Stimulated activated naive CD8-positive, alpha-beta T cell treated with anti-CD3 and anti-CD28 coated beads, Interleukin-15, Interleukin-2, amounts not matched to agents 100 U/mL and 50 U/mL, for 24 hours (primary cell): Measurements from ENCODE around the gene DAPK2.

Source experiments
- ATAC-seq: fragments of 150-1000 bp; cut with Tn5 transposase; one replicate; pipeline ENCODE4 v1.10.0; 2021
- DNase-seq: peaks from one replicate; pipeline ENCODE4 v3.0.0; 2021

DAPK2 gene

DNA sequence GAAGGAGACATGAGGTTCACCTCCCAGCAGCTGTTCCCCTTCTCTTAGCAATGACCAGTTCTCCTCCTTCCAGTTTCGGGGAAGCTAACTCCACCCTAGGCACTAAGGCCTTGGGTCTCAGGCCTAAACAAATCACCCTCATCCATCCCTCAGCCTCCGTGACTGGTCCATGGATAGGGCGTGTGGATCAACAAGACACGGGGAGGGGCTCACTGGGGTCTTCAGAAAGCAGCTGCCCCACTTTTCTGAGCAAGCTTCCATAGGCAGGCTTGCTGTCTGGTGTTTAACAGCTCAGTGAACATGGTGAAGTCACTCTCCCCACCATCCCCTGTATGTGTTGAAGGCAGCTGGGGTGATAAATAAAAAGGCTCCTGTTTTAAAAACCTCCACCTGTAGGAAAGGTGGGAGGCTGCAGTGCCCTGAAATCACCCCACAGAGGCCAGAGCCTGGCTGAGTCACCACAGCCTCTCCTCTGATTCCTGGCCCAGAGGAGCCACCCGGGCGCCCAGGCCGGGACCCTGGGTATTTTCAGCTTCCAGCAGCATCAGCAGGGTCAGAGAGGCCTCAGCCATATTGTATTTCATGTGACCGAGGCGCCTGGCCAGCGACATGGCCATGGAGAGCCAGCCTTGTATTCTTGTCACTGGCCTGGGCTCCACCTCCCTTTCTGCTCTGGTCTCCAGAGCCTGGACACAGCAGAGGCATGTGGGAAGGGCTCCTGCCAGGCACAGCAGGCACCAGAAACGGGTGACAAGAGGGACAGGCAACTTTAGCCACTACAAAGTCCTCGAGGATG is 152.2 kb downstream of the DAPK2 start:
- DNase-seq (no peak), ATAC-seq (no peak)

DNA sequence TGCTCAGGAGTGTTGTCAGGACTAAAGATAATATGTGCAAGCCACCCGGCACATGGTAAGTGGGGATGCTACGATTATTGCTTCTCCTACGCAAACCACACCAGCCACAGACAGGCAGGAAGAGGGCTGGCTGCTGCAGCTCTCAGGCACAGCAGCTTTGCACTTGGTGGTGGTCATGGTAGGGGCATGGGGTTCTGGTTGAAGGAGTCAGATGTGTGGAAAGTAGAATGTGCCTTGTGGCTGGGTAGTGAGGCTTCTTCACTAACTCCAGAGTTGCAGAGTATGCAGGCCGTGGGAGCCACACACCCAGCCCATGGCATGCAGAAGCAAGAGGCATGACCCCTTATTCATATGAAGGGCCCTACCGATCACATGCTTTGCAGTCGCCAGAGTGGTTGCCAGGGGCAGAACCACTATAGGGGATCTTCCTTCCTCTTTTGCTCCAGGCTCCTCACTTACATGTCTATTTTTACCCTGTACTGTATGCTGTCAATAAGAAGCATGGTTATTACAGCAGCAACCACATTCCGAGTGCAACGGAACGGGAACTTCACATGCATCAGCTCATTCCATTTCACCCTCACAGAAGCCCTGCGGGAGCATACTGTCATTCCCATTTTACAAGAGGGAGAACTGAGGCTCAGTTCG is 153.4 kb downstream of the DAPK2 start:
- DNase-seq: peak; percentile 83

DNA sequence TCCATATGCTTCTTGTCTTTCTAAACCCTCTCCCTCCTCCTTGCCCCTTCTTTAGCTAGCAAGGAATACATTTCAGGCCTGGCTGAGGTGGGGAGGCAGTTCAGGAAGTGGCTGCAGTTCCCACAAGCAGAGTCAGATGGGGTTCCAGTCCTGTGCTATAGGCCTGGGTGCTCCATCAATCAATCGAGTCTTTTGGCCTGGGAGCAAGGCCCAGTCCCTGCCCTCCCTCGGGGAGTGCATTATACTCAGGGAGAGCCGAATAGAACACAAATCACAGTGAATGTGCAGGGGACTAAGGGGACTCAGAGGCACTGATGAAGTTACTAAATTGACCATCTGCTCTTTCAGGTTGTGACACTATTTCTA is 154.5 kb downstream of the DAPK2 start:
- DNase-seq (no peak), ATAC-seq (no peak)

More for the DNA sequence above, 153.4 kb downstream of the DAPK2 start:
- ATAC-seq: peak; percentile 86

DNA sequence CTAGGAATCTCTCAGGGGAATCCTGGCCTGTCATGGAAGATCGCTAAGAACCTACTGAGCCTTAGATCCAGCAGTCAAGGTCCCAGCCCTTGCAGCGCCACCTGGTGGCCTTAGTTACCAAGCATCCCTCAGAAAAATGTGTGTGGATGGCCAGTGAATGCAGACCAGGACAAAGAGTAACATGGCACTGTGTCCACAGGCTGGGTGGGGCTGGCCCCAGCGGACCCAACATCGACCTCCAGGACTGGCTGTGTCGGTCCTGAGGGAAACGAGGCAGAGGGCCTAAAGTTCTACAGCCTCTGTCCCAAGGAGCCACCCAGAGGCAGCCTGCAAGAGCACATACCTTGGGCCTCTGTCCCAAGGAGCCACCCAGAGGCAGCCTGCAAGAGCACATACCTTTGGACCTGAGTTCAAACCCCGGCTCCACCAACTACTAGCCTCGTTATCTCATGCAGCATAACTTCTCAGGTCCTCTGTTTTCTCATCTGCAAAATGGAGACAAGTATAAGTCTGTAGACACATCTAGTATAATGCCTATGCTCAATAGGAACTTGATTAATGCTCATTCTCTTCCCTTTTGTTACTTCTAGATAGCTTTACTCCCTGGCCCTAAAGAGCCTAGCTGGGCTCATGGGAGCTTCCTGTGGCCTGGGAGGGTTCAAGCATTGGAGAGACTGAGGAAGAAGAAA is 155.1 kb downstream of the DAPK2 start:
- peak; percentile 24 for ATAC-seq
- peak; percentile 87 for DNase-seq

DNA sequence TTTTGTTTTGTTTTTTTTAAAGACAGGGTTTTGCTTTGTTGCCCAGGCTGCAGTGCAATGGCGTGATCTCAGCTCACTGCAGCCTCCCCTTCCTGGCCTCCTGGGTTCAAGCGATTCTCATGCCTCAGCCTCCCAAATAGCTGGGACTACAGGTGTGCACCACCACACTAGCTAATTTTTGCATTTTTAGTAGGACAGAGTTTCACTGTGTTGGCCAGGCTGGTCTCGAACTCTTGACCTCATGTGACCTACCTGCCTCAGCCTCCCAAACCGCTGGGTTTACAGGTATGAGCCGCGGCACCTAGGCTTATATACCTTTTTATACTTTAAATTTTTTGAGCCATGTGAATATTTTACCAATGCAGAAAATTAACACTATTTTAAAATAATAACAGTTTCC is 155.7 kb downstream of the DAPK2 start:
- no peak for ATAC-seq
- no peak for DNase-seq

DNA sequence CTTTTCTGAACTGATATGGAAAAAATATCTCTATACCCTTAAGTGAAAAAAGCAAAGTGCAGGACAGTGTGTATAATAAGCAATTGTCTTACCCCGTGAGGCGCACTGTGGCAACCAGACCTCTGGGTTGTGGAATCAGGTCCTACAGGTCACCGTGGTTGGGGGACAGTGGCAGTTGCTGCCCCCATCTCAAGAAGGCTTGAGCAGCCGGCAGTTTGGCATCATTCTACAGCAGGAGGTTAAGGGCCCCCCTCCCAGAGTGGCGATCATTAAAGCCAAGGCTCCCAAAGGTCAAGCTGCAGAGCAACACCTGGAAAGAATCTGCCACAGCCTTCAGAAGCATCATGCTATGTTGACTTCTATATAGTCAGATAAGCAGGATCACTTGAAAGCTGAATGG is 156.5 kb downstream of the DAPK2 start:
- ATAC-seq: no peak
- DNase-seq: no peak

DNA sequence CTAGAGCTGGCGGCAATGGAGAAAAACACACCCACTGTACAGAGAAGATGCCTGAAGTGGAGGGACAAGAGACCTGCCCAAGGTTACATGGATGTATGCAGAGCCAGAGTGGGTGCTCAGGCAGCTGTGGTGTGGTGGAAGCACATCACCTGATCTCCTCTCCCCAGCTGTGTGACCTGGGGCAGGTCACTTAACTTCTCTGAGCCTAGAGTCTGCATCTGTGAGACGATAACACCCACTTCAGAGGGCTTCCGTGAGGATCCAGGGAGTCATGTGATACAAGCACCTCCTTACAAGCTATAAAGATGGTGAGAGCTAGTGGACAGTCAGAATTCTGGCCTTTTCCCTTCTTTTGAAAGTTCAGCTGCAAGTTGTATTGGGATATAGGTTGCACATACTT is 157.5 kb downstream of the DAPK2 start:
- DNase-seq (no peak), ATAC-seq (no peak)

DNA sequence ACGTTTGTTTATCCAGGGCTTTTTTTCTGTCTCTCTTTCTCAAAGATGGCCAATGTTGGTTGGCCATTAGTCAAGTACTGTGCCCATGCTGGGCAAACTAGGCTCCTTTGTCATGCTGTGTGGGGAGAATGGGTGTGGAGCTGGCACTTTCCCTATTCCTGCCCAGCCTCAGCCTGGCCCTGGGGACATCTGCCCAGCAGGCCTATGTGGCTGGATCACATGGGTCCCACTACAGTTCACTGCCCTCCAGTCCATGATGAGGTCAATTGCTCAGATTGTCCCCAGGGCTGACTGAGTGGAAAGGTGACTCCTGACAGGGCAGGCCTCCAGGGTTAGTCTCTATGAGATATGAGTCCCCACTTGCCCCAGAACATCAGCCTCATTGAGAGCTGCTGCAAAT is 158.1 kb downstream of the DAPK2 start:
- DNase-seq (no peak), ATAC-seq (no peak)

DNA sequence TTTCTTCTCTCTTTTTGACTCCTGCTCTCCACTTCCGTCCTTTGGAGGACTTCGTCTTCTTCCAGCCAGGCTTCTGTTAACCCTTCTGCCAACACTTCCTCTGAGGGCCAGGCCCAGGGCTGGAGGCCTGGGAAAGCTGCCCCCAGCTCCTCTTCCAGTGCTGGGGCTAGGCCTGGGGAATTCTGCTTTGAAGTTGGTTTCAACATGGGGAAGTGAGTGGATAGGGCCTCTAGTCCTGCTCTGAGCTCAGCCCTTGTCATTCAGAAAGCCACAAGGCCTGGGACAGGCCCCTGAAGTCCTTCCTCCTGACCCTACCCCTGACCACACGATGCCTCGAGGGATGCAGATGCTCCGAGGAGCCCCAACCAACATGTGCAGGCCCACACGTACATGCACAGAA is 158.7 kb downstream of the DAPK2 start:
- DNase-seq (no peak), ATAC-seq (no peak)

DNA sequence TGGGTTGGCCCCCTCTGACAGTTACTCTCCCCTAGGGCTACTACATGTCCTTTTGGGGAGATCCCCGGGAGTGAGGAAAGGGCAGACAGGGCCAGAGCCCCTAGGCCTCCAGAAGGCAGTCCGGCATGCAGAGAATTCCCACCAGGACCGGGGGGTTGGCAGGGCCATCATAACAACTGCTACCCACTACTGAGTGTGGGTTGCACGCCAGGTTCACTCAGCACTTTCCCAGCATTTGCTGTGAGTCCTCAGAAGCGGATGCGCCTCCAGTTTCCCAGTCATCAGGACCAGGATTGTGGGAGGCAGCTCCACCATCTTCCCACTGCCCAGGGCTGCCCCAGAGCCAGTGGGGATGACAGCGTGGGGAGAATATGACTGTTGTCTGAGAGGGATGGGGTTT is 161.3 kb downstream of the DAPK2 start:
- DNase-seq (no peak), ATAC-seq (no peak)

DNA sequence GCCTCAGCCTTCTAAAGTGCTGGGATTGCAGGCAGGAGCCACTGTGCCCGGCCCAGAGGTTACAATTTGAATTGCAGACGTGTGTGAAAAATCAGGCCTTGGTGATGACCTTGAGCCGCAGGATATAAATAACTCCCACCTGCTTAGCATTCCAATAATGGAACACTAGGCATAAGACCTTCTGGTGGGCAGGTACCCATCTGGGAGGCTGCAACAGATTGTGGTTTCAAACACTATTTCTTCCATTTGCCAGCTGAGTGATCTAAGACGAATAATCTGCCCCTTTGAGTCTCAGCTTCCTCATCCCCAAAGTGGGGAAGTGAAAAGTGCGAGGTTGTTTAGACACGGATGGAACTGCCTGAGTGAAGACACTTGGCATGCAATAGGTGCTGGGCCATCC is 164.9 kb downstream of the DAPK2 start:
- ATAC-seq: no peak
- DNase-seq: no peak

DNA sequence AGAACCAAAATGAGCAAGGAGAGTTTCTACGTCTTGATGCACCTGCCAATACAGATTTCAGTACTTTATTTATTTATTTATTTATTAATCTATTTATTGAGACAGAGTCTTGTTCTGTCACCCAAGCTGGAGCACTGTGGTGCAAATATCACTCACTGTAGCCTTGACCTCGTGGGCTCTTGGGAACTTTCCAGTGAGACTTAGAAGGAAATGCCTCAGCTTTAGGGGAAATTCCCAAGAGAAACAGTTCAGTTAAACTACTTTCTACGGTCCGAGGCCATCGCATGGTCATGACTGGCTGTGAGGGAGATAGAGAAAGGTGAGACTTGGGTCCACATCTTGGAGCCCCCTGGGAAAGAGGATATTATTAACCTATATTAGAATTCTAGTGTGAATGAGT is 165.5 kb downstream of the DAPK2 start:
- ATAC-seq (peak; percentile 48), DNase-seq (no peak)

DNA sequence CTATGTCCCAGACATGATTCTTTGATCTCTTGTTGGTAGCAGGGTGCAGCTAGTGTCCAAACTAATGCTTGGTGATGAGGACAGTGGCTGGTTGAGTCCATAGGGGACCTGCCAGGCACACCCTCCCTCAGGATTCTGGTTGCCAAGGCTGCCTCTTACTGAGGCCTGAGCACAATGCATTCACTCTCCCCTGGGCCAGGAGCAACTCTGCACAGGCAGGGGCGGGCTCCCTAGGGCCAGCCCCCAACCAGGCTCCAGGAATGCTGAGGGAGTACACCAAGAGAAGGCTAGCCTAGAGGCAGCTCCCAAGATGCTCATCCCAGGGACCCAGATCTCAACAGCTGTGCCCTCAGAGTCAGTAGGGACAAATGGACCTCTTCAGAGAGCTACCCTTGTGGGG is 166.3 kb downstream of the DAPK2 start:
- DNase-seq: no peak
- no peak for ATAC-seq

DNA sequence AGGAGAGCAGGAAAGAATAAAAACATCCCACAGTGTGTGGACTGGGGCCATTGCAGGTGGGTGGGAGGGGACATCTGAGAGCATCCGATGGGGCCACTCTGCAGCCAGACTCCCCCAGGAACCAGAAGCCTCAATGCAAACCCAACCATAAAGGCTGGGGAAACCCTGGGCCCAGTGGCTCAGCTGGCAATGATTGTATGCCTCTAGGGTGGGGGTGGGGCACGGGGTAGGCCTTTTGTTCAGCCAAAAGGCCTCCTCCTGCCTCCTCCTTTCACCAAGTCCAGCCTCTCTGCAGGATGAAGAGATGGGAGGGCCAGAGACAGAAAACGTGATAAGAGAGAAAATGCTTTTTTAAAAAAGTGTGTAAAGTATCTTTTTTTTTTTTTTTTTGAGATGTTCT is 167.1 kb downstream of the DAPK2 start:
- DNase-seq: no peak
- no peak for ATAC-seq

DNA sequence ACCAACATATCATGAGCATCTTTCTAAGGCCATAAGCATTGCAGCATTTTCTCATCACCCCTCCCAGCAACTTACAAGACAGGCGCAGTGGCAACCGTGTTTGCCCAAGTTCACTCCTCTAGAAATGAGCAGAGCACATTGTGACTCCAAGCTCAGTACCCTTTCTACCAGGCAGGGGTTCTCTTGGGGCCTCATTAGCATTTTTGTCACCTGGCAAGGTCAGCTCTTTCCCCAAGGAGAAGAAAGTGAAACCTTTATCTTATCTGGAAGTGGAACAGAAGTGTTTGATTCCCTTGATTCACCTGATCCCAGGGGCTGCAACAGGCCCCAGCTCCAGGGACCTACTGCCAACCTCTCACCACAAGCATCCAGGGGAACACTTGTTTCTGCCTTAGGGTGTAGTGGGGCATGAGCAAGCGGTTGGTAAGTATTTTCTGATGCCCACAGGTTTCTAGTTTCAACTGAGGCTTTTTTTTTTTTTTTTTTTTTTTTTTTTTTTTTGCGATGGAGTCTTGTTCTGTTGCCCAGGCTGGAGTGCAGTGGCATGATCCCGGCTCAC is 168.5 kb downstream of the DAPK2 start:
- ATAC-seq: no peak
- no peak for DNase-seq

DNA sequence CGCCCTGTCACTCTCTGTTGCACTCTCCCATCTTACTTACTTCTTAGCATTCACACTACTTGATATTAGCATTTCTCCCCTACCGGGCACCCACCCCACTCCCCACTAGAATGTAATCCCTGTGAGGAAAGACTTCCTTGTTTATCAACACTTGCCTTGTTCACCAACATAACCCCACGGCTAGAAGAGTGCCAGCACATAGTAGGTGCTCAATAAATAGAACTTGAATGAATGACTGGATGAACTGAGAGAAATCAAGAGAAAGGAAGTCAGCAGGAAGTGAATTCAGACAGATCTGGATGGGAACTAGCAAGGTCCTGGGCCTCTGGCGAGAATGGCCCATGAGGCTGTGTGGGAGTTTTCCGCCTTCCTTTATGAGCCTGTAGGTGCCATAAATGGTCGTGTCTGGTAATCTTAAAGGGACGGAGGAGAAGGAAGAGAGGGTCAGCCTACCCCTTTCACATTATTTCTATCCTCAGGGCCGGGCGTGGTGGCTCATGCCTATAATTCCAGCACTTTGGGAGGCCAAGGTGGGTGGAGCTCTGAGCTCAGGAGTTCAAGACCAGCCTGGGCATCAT is 170.1 kb downstream of the DAPK2 start:
- DNase-seq (no peak), ATAC-seq (no peak)

DNA sequence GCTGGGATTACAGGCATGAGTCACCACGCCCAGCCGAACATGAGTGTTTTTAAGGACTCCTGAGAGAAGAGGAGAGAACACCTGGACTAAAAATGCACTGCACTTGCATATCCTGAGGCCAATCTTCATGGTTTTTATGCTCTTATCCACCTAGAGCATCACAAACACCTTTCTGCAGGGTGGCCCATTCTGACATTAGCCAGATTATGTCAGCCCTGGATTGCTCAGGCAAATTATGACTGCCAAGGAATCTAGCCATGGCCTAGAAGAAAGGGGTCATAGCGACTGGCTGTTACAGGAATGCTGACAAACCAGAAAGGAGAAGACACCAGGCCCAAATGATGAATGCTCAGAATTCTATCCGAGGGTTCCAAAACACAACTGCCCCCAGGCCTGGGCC is 171.7 kb downstream of the DAPK2 start:
- ATAC-seq: no peak
- no peak for DNase-seq

DNA sequence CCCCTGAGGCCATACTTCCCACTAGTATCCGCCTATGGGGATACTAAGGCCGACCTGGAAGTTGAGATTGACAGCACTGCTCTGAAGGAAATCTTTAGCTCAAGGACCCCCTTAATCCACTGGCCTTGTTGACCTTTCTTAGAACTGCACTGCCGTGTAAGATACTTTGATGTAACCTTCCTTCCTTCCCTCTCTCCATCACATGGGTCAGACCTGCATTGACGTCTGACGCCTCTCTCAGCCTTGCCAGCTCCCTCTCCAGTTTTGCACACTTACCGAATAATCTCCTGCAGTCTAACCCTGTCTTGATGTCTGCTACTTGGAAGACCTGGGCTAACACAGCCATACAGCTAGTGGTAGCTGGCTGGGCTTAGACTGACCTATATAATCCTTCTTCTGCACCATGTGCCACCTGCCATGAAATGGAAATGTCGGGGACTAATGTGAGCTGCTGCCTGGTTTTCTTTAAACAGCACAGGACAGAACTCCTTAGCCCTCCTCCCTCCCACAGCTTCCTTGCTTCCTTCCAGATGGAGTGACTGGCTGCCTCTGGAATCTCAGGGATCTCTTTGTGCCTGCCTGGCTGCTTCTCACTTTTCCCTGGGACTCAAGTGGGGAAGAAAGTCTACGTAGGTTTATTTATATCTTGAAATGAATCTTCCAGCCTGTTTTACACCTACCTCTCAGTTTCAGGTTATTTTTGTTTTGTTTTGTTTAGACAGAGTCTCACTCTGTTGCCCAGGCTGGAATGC is 173.3 kb downstream of the DAPK2 start:
- DNase-seq (no peak), ATAC-seq (no peak)

DNA sequence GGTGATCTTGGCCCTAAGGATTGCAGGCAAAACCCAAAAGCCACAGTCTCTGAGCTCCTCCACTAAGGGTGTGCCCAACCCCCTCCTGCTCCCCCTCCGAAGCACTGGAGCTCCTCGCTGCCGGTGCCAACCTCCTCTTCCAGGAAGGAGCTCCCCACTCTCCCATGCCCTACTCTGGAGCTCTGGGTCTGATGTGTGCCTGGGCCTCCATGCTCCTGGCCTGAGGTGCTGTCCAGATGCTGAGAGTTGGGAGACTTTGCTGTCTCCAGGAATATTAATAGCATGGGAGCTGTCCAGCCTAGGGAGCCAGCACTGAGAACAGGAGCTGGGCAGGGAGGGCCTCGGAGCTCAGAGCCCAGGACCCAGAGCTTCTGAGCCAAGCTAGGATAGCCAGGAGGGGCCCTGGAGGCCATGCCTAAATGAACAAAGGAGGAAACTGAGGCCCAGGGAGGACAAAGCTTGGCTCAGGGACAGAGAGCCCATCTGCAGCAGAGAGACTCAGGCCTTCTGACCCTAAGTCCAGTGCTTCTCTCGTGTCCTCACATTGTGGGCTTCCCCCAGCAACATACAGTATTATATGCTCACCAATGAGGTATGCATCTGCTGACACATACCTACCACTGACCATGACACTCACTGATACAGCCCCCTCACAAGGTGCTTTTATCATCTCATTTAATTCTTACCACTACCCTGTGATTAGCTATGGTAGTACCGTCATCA is 175.6 kb downstream of the DAPK2 start:
- ATAC-seq: peak; percentile 38
- no peak for DNase-seq

DNA sequence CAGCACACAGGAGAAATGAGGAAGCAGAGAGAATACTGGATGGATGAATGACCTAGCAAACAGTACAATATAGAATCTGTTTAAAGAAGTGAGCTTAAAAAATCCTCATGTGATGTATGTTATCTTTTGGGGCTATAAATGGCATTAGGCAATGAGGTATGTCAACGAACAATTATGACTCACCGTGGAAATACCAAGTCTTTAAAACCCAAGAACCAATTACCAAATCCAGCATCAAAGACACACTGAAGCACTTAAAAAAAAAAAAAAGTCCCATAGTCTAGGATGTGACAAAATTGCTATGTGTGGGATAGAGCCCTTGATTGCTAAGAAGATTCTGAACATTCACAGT is 176.3 kb downstream of the DAPK2 start:
- DNase-seq (no peak), ATAC-seq (peak; percentile 87)

DNA sequence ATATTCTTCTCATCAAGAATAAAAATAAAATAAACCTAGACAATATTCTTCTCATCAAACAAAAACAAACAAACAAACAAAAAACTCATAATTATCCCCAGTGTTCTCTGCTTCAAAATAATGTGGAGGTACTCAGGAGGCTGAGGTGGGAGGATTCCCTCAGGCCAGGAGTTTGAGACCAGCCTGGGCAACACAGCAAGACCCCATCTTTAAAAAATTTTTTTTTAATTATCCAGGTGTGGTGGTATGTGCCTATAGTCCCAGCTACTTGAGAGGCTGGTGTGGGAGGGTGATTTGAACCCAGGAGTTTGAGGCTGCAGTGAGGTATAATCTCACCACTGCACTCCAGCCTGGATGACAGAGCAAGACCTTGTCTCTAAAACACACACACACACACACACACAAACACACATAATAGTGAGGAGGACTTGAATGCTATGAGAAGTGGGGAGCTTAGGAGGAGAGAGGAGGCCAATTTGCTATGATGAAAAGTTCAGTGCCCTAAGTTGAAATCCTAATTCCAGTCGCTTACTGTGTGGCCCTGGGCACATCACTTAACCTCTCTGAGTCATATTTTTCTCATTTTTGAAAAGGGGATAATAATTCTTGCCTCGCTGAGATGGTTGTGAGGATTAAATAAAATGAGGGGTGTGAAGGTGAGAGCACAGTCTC is 176.8 kb downstream of the DAPK2 start:
- DNase-seq (no peak), ATAC-seq (peak; percentile 56)
